Duodenal mucosa (tissue), 2 donors: ENCODE results near the gene CAMK1D.
"Not testable (repeated sequence)": the region's sequence is repeated elsewhere in the genome, so short reads cannot be mapped to it uniquely, and the experiment has no call there.

ENCODE experiments used
- H3K27ac ChIP-seq: one replicate; pipeline ENCODE4 v1.7.0; 2013; ENCODE audit warnings: low read depth, low read length
- H3K27me3 ChIP-seq, 2 donors: one replicate each; pipeline ENCODE4 v1.7.0; 2013; ENCODE audit warnings: low read length in 2 of 2, control low read depth in 1 of 2; ENCODE audit not compliant: insufficient read depth in 2 of 2, control insufficient read depth in 1 of 2
- H3K36me3 ChIP-seq, 2 donors: one replicate each; pipeline ENCODE4 v1.7.0; 2013; ENCODE audit warnings: low read length in 2 of 2, control low read depth in 1 of 2; ENCODE audit not compliant: insufficient read depth in 2 of 2, control insufficient read depth in 1 of 2
- H3K4me1 ChIP-seq, 2 donors: one replicate each; pipeline ENCODE4 v1.7.0; 2013; ENCODE audit warnings: low read length in 2 of 2, control low read depth in 1 of 2; ENCODE audit not compliant: insufficient read depth in 2 of 2, control insufficient read depth in 1 of 2
- H3K4me3 ChIP-seq, 2 donors: one replicate each; pipeline ENCODE4 v1.7.0; 2013; ENCODE audit warnings: low read length in 2 of 2, low read depth in 1 of 2
- H3K9ac ChIP-seq, 2 donors: one replicate each; pipeline ENCODE4 v1.7.0; 2013; ENCODE audit warnings: low read length in 2 of 2, low read depth in 1 of 2
- H3K9me3 ChIP-seq, 2 donors: one replicate each; pipeline ENCODE4 v1.7.0; 2013; ENCODE audit warnings: low read length in 2 of 2, control low read depth in 1 of 2; ENCODE audit not compliant: control insufficient read depth in 1 of 2

The CAMK1D gene

GRCh38 chr10:12324530-12324929 lies 24.8 kb upstream of the CAMK1D start:
- no peak overlapping the region for H3K4me3 ChIP-seq
- no peaks in the 10 kb centered on the region for H3K9me3 ChIP-seq
- H3K27me3 ChIP-seq = no peaks in the 10 kb centered on the region
- no peaks in the 10 kb centered on the region for H3K36me3 ChIP-seq
- H3K4me1 ChIP-seq = no peaks in the 10 kb centered on the region
- H3K27ac ChIP-seq = no peak overlapping the region
- H3K9ac ChIP-seq = no peak overlapping the region

- H3K4me3 ChIP-seq = no peak overlapping the region
- H3K4me1 ChIP-seq = no peaks in the 10 kb centered on the region
- no peak overlapping the region for H3K27ac ChIP-seq
- H3K9me3 ChIP-seq = no peaks in the 10 kb centered on the region
- H3K36me3 ChIP-seq = no peaks in the 10 kb centered on the region
- H3K27me3 ChIP-seq = no peaks in the 10 kb centered on the region
- H3K9ac ChIP-seq = no peak overlapping the region
Measured at GRCh38 chr10:12327074-12327473, 22.3 kb upstream of the CAMK1D start.

GRCh38 chr10:12327476-12327875 lies 21.9 kb upstream of the CAMK1D start:
- H3K9me3 ChIP-seq = no peaks in the 10 kb centered on the region
- H3K36me3 ChIP-seq = no peaks in the 10 kb centered on the region
- H3K4me3 ChIP-seq = no peak overlapping the region
- no peak overlapping the region for H3K27ac ChIP-seq
- H3K9ac ChIP-seq = no peak overlapping the region
- no peaks in the 10 kb centered on the region for H3K27me3 ChIP-seq
- no peaks in the 10 kb centered on the region for H3K4me1 ChIP-seq

DNA sequence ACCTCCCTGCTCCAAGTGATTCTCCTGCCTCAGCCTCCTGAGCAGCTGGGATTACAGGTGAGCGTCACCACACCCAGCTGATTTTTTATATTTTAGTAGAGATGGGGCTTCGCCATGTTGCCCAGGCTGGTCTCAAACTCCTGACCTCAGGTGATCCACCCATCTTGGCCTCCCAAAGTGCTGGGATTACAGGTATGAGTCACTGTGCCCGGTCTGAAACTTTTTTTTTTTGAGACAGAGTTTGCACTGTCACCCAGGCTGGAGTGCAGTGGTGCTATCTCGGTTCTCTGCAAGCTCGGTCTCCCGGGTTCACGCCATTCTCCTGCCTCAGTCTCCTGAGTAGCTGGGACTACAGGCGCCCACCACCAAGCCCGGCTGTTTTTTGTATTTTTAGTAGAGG lies 21.0 kb upstream of the CAMK1D start:
- H3K36me3 ChIP-seq, H3K27ac ChIP-seq, H3K27me3 ChIP-seq, H3K4me1 ChIP-seq, H3K9me3 ChIP-seq, H3K4me3 ChIP-seq, H3K9ac ChIP-seq: not testable (repeated sequence)

- H3K36me3 ChIP-seq = no peaks in the 10 kb centered on the region
- H3K27me3 ChIP-seq = no peaks in the 10 kb centered on the region
- H3K9me3 ChIP-seq = no peaks in the 10 kb centered on the region
- H3K4me3 ChIP-seq = no peak overlapping the region
- H3K9ac ChIP-seq = no peak overlapping the region
- peaks cover 0 to 12% of the 10 kb centered on the region in 2 donors for H3K4me1 ChIP-seq
- no peak overlapping the region for H3K27ac ChIP-seq
Measured at GRCh38 chr10:12332572-12333379, 16.6 kb upstream of the CAMK1D start.

GRCh38 chr10:12333380-12334185 lies 15.8 kb upstream of the CAMK1D start:
- Histone ChIP-seq H3K36me3 (no peaks in the 10 kb centered on the region), H3K9ac (peak overlapping the region in 1 of 2 donors; percentile 18), H3K27ac (no peak overlapping the region), H3K9me3 (no peaks in the 10 kb centered on the region), H3K27me3 (no peaks in the 10 kb centered on the region), H3K4me3 (no peak overlapping the region), H3K4me1 (peaks cover 0 to 12% of the 10 kb centered on the region in 2 donors)

DNA sequence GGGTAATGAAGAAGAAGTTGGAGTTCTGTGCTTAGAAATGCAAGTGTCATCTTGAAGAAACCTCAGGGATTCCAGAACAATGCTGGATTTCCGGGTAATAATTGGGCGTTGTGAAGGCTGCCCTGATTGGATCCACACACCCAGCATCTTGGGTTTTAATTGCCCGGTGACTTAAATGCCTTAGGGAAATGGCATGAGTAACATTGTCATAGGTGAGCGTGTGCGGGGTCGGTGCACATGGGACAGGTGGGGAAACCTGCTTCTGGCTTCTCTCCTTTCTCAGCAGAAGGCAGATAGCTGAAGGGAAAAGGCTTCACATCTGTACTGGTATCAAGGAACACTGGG lies 15.2 kb upstream of the CAMK1D start:
- H3K9ac ChIP-seq = no peak overlapping the region
- no peaks in the 10 kb centered on the region for H3K36me3 ChIP-seq
- no peak overlapping the region for H3K27ac ChIP-seq
- H3K4me1 ChIP-seq = peaks cover 0 to 12% of the 10 kb centered on the region in 2 donors
- H3K27me3 ChIP-seq = no peaks in the 10 kb centered on the region
- H3K4me3 ChIP-seq = no peak overlapping the region
- H3K9me3 ChIP-seq = no peaks in the 10 kb centered on the region

DNA sequence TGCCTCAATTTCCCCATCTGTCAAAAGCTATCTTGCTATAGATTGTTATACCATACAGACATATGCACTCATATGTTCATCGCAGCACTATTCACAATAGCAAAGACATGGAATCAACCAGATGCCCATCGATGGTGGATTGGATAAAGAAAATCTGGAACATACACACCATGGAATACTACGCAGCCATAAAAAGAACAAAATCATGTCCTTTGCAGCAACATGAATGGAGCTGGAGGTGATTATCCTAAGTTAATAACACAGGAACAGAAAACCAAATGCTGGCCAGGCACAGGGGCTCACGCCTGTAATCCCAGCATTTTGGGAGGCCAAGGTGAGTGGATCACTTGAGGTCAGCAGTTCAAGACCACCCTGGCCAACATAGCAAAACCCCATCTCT lies 14.2 kb upstream of the CAMK1D start:
- H3K36me3 ChIP-seq, H3K27me3 ChIP-seq: not testable (repeated sequence)

GRCh38 chr10:12337453-12338372 lies 11.6 kb upstream of the CAMK1D start:
- no peak overlapping the region for H3K4me3 ChIP-seq
- H3K4me1 ChIP-seq = peaks cover 0 to 12% of the 10 kb centered on the region in 2 donors
- no peaks in the 10 kb centered on the region for H3K27me3 ChIP-seq
- H3K9ac ChIP-seq = no peak overlapping the region
- no peak overlapping the region for H3K27ac ChIP-seq
- H3K9me3 ChIP-seq = no peaks in the 10 kb centered on the region
- H3K36me3 ChIP-seq = no peaks in the 10 kb centered on the region

More for the DNA sequence above, 14.2 kb upstream of the CAMK1D start:
- H3K4me1 ChIP-seq = peaks cover 0 to 12% of the 10 kb centered on the region in 2 donors
- H3K4me3 ChIP-seq, H3K9ac ChIP-seq, H3K27ac ChIP-seq, H3K9me3 ChIP-seq: not testable (repeated sequence)

- Histone ChIP-seq H3K9me3 (no peaks in the 10 kb centered on the region), H3K9ac (no peak overlapping the region), H3K4me3 (no peak overlapping the region), H3K4me1 (peaks cover 0 to 4% of the 10 kb centered on the region in 2 donors), H3K27me3 (no peaks in the 10 kb centered on the region), H3K27ac (no peak overlapping the region), H3K36me3 (no peaks in the 10 kb centered on the region)
Measured at GRCh38 chr10:12338981-12339380, 10.4 kb upstream of the CAMK1D start.
